ENCODE results near the gene AGBL5. TPM values are rescaled to one million over a fixed set of nuclear protein-coding genes. Genes with fewer than 3 reads are reported as not detected.

Gene AGBL5
- total and polyA plus RNA-seq, 2 of the 13 experiments (the other 11 are each of a cell fraction or from before 2014, with no cell fraction given), result 55.9 to 73.3 TPM

- TF ChIP-seq ZFP91 (CRISPR knock-in tag; IDR thresholded peaks at IDR 0.05; ENCODE audit: borderline replicate concordance) (peak; percentile 4; the same call in 1 of the 2 replicates), CREB3 (CRISPR knock-in tag; IDR thresholded peaks at IDR 0.05) (no peak), ZFP36L1 (CRISPR knock-in tag; IDR thresholded peaks at IDR 0.05) (0 out of 2 replicates have a peak, but pooled peaks have one; percentile 28), SP4 (CRISPR knock-in tag; IDR thresholded peaks at IDR 0.05) (peak; percentile 32; the same call in 1 of the 2 replicates), ELK4 (CRISPR knock-in tag; IDR thresholded peaks at IDR 0.05; ENCODE audit: borderline replicate concordance) (no peak), POLR2A (IDR thresholded peaks at IDR 0.05; ENCODE audit: insufficient read depth in 1 of 2, low read depth in 2 of 2, low read length in 2 of 2) (no peak), ASH2L (IDR thresholded peaks at IDR 0.05; ENCODE audit: insufficient read length, low read depth, low read length) (peak; percentile 11), CBX1 (IDR thresholded peaks at IDR 0.05; ENCODE audit: low read depth) (peak; percentile 51), REXO4 (CRISPR knock-in tag; IDR thresholded peaks at IDR 0.05; ENCODE audit: borderline replicate concordance) (no peak), ZSCAN5A (CRISPR knock-in tag; IDR thresholded peaks at IDR 0.05; ENCODE audit: borderline replicate concordance) (no peak), KDM4B (CRISPR knock-in tag; IDR thresholded peaks at IDR 0.05) (0 out of 2 replicates have a peak, but pooled peaks have one; percentile 17), TGIF2 (CRISPR knock-in tag; IDR thresholded peaks at IDR 0.05) (peak; percentile 43; the same call in 1 of the 2 replicates), TFDP2 (CRISPR knock-in tag; IDR thresholded peaks at IDR 0.05) (no peak), CREM (IDR thresholded peaks at IDR 0.05) (no peak), CREM (CRISPR knock-in tag; IDR thresholded peaks at IDR 0.05) (no peak), TAF15 (IDR thresholded peaks at IDR 0.05; ENCODE audit: low read depth, low read length, poor library complexity, severe bottlenecking) (no peak), ARID5B (CRISPR knock-in tag; IDR thresholded peaks at IDR 0.05) (no peak), MTA1 (CRISPR knock-in tag; IDR thresholded peaks at IDR 0.05; ENCODE audit: borderline replicate concordance) (0 out of 2 replicates have a peak, but pooled peaks have one; percentile 36)
Observed at GRCh38 chr2:27033253-27033852, 18.1 kb upstream of the AGBL5 start (continued).

All from HepG2 (cell line).